D341Med (cell line): ENCODE data around the gene SCGB2B2.
A peak's percentile ranks its signal among the peaks of the same experiment; 100 is the strongest.
"Not testable (repeated sequence)": the region's sequence is repeated elsewhere in the genome, so short reads cannot be mapped to it uniquely, and the experiment has no call there.

Experiments used
- DNase-seq: peaks from one replicate; pipeline ENCODE4 v3.0.0; 2012; ENCODE audit warnings: low spot score

Gene SCGB2B2, protein sequence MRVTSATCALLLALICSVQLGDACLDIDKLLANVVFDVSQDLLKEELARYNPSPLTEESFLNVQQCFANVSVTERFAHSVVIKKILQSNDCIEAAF

DNA sequence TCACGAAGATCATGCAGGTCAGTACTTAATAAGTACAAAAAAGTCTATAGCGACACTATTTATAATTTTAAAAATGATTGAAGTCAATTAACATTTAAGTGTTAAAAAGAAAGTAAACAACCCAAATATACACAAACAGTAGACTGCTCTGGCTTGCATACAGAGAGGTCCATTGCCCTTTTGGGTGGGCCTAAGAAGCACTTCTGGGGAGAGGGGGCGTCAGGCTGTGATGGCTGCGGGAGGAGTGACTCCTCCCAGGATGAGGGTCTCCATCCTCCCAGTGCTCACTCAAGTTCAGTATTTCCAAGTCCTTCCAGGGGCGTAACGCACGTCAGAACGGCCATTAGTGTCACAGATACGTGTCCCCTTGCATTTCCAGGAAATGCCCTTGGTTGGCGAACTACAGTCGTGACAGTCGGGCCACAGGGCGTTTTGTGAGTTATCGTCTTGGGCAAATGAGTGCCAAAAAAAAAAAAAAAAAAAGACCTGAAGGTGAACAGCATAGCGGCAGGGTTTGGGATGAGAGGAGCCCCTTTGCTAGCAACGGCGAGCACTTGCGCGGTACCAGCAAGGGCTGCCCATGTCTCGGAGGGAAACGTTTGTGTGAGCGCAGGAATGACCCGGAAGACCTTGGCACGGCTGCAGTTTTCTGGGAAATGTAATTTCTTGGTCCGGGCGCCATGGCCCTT is at the start of gene SCGB2B2:
SCGB2B2 (minus strand) TSS at position 463 of the 689 bp plus-strand sequence. CDS start 82,596 bp downstream, outside the sequence.
- DNase-seq: peak; percentile 84

DNA sequence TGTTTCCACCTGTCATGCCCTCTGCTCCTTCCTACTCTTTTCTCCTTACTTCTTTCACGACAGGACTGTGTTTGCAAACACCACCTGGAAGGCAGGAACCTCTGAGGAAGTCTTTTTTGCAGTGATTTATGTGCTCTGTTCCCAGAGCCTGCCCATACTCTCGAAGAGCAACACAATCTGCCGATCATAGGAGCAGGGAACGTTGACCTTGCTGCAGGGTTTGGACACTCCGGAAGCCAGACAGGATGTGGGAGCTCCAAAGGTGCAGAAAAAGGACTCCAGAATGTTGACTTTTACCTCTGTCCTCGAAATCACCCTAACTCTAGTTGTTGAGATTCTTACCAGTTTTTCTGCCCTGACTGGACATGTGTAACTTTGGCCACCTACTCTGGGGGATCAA is 48.4 kb upstream of the SCGB2B2 start:
- DNase-seq: no peak

DNA sequence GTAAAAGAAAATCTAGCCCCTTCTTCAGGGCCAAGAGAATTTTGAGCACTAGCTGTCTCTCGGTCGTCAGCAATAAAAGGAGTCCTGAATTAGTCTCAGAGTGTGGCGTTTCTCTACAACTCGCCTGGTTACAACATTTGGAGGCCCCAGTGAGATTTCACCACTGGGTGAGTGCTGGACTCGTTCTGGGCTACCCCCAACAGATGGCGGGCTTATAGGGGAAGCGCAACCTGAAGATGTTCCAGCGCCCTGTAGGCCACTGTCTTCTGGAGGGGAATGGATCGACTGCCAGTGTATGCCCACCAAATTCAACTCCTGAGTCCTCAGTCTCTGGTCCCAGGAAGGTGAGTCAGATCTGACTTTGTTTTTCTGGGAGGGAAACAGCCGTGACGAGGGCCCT is 45.4 kb upstream of the SCGB2B2 start:
- no peak for DNase-seq

DNA sequence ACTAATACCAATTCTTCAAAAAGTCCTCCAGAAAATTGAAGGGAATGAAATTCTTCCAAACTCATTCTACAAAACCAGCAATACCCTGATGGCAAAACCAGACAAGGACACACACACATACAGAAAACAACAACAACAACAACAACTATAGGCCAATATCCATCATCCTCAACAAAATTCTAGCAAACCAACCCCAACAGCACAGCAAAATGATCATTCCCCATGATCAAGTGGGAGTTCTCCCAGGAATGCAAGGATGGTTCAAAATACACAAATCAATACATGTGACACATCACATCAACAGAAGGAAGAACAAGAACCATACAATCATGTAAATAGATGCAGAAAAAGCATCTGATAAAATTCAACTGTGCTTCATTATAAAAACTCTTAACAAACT is 38.4 kb upstream of the SCGB2B2 start:
- DNase-seq: no peak

DNA sequence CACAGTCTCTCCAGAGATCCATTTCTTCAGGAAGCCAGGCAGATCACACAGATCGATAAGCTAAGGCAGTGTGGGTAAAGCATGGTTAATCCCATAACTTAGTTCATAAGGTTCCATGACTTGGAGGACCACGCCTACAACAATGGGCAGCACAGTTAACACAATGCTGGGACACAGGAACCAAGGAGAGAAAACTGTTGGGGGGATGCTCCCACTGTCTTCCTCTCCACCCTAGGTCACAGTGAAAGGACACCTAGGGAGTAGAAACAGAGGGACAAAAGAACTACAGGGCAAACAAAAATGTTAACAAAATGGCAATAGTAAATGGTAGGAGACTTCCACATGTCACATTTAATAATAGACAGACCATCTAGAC is 36.3 kb upstream of the SCGB2B2 start:
- DNase-seq: no peak

DNA sequence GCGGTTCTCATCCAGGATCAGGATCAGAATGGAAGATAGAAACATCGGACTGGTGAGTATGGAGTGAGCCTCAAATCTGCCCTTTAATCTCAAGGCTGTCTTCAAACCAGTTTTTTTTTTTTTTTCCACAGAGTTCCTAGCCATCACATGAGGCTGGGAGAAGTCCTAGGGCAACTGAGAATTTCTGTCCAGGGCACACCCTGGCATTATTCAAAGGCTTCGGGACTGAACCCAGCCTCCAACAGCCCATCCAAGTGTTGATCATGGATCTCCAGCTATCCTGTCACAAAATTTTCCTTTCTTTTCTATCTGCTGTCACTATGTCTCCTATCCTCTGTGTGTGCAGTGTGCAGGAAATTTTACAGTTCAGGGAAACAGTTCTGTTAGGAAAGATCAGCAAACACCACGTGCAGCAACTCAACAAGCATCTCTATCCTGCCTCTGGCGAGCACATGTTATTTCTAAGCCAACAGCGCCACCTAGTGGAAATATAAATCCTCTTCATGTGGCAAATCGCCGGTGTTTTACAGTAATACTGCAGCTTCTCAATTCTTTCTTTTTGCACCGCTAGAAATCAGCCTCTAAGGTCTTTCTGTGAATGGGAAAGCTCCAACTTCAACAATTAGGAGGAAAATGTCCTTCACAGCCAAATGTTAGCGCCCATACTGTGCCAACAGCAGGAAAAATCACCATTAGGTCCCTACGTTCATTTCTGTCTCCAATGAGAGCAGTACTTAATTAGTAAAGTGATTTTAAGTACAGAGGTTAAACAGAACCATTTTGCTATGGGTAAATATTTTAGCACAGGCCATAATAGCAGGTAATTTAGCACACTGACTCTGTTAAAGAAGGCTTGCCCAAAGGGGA is 35.7 kb upstream of the SCGB2B2 start:
- DNase-seq: peak; percentile 75

DNA sequence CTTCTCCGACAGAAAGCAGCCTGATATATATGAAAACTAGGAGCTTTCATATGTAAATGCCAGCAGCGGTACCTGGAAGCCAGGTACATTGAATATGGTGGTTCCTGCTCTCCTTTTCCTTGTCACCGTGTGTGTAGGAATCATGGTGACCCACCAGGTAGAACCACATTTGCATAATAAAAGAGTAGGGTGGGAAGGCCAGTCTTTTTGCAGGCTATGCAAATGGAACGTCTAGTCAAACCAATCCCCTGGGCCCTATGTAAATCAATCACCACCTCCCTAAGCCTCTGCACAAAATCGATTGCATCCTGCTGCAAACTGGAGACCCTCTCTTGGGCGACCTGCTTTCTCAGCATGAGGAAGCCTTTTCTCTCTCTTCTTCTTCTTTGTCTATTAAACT is 34.9 kb upstream of the SCGB2B2 start:
- DNase-seq: no peak

DNA sequence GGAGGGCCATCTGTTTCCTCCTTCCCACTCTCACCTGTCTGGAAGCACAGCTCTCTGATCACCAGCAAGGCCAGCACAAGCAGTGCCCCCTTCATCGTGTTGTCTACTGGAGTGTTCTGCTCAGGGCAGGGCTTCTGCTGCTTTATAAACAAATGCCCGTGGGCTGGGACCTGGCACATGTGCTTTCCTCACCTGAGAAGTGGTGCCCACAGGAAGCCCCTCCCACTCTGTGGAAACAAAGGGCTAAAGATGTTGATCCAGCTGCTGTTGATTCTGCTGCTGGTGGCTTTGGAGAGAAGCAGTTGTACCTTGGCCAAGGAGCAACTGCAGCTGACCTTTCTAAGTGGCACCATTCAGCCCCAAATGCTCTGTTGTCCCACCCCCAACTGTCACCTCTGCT is 30.7 kb upstream of the SCGB2B2 start:
- DNase-seq: no peak

DNA sequence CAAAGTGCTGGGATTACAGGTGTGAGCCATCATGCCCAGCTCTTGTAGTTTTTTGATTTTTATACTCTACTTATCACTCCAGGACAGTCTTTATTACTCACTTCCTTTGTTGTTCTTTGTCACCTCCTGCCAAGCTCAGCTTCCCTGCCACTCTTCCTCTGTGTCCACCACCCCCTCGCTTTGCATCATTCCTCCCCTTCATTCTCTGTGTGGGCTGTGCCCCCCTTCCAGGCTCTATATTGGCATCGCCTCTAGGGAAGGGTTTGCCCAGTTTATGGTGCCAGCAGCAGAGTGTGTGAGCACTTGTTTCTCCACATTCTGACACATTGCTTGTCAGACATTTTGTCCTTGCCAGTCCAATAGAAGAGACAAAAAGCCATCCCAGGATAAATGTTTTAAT is 15.6 kb upstream of the SCGB2B2 start:
- DNase-seq: no peak

DNA sequence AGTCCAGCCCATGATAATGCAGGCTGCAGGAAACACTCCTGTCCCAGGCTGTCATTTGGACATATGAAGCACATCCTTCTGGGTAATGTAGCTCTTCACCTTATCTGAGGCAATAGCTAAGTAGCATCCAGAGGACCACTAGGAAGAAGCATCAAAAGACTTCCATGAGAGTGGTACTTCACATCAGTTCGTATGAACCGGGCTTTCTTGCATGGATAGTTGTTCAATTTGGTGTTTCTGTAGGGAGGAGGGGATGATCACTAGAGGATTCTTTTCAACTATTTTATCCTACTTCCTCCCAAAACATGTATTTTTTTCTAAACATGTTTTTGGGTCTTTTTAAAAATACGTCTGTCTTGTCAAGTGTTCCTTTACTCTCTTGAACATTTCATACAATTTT is 13.4 kb upstream of the SCGB2B2 start:
- DNase-seq: no peak

DNA sequence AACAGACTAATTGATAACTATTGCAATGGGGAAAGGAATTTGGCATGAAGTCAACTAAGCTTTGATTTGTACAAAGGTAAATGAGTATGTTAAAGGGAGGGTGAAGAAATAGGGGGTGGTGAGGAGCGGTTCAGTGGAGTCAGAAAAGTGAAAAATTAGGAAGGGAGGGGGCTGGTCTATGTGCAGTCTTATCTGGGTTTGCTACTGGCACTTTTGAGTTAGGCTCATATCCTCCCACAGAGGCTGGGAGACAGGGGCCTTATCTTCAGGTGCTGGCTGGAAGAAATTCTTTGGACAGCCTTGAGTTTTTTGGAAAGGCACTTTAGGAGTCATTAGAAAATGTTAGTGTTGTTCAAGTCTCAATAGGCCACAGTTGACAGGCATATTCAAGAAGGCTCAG is 11.6 kb upstream of the SCGB2B2 start:
- no peak for DNase-seq

DNA sequence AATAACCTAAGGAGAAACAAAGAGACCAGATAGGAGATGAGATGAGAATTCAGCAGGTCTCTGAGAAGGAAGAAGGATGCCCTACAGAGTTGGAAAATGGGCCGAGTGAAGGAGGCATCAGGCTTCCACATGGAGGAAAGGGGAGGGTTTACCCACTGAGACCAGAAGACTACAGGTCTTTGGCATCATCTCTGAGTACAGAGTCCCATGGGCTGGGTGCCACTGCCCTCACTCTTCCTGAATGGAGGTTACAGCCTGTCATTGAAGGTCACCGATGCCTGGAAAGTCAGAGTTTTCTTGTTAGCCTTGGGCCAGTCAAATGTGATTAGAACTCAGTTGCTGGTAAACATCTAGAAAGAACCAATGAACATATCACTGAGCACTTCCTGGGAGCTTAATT is 10.4 kb upstream of the SCGB2B2 start:
- no peak for DNase-seq

DNA sequence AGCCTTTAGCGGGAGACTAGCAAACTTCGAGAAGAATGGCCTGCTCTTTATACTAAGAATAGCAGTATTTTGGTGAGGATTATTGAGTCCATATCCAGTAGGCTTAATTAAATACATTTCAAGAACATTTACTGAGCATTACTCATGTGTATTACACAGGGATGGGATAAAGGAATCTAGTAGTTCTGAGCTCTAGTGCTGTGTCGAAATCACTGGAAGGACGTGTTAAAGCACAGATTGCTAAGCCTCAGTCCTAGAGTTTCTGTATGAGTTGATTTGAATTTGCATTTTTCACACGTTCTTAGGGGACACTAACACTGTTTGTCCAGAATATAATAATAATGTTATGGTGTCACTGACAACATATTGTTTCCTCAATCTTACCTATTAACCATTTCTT is 9.5 kb upstream of the SCGB2B2 start:
- no peak for DNase-seq

DNA sequence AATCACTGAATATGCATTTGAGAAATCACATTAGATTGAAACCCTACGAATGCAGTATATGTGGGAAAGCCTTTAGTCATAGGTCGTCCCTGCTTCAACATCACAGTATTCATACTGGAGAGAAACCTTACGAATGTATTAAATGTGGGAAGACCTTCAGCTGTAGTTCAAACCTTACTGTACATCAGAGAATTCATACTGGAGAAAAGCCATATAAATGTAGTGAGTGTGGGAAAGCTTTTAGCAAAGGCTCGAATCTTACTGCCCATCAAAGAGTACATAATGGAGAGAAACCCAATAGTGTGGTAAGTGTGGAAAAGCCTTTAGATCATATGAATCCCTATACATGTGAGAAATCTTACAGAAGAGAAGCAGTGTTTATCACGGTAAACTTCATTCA is 8.3 kb upstream of the SCGB2B2 start:
- DNase-seq: not testable (repeated sequence)

DNA sequence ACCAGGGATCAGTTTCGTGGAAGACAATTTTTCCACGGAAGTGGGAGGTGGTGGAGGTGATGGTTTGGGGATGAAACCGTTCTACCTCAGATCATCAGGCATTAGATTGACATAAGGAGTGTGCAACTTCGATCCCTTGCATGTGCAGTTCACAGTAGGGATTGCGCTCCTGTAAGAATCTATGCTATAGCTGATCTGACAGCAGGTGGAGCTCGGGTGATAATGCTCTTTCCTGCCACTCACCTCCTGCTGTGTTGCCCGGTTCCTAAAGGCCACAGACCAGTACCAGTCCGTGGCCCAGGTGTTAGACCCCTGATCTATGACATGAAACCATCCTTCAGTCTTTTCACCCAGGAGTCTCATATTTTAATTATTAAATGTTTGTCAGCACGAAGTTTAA is 4.5 kb upstream of the SCGB2B2 start:
- DNase-seq: no peak

DNA sequence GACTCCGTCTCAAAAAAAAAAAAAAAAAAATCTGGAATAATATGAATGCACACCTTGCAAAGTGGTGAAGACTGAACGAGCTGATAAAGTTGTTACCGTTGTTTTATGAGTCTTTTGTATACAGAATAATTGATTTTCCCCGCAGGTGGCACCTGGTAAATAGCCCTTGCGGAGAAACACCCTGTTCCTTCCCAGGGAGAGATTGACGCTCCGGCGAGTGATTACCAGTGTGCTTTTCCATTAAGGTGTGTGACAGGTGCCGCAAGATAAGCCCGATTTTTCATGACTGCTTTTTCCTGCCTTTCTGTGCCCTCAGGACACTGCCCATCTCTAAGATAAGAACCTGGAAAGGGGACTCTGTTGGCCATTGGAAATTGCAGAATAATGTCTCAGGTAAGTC is 1.5 kb upstream of the SCGB2B2 start:
- no peak for DNase-seq

DNA sequence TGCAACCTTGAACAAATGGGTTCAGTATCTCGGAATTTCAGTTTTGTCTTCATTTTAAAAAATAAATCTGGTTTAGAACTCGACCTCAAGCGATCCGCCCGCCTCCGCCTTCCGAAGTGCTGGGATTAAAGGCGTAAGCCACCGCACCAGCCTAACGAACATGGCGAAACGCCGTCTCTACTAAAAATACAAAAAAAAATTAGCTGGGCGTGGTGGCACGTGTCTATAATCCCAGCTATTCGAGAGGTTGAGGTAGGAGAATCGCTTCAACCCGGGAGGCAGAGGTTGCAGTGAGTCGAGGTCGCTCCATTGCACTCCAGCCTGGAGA is 1.1 kb upstream of the SCGB2B2 start:
- no peak for DNase-seq

DNA sequence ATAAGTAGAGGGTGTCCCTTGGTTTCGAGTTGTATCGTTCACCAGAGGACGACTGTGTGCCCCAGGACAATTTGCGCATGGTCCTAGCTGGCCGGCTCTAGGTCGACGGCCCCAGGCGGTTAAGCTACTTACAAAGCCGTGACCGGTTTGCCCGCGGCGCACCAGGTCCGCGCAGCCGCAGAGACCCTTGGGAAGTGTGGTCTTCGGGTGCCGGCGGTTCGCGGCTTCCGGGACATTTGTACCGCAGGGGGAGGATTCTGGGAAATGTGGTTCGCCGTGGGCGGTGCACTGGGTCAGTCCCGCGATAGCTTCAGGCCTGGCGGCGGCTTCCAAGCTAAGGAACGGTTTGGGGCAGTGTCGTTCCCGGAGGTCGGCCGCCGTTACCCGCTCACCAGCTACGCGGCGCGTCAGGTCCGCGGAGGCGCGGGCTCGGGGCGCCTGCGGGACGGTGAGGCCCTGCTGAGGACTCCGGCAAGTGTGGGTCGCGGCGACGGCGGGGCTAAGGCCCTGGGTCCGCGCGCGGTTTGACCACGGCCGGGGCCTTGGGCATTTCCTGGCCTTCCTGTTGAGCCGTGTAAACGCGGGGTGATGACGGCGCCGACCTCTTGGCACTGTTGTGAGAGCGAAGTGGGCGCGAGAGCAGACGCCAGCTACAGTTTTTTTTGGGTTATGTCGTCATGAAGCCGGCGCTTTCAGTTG is 576 bp upstream of the SCGB2B2 start, which contains the start of gene ZNF302:
ZNF302 (plus strand) TSS at position 293 of the 699 bp plus-strand sequence. CDS start 1,127 bp downstream, outside the sequence.
- DNase-seq: peak; percentile 95

DNA sequence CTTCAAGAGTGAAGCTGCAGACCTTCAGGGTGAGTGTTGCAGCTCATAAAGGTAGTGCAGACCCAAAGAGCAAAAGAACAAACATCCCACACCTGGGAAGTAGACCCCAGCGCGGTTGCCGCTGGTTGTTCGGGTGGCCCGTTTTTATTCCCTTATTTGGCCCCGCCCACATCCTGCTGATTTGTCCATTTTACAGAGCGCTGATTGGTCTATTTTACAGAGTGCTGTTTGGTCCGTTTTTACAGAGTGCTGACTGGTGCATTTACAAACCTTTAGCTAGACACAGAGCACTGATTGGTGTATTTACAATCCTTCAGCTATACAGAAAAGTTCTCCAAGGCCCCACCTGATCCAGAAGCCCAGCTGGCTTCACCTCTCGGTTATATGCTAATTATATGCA is 1.0 kb downstream of the SCGB2B2 start:
- DNase-seq: no peak

DNA sequence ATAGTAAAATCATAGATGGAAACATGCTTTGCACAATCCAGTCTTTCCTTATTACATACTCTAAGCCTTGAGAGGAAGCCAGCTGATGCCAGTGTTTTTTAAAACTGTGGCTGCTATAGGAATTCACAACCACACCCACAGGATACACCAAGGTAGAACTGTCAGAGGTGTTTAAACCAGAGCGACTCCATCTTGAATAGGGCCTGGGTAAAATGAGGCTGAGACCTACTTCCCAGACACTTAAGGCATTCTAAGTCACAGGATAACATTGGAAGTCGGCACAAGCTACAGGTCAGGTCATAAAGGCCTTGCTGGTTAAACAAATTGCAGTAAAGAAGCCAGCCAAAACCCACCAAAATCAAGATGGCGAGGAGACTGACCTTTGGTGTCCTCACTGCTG is 1.7 kb downstream of the SCGB2B2 start:
- DNase-seq: no peak

DNA sequence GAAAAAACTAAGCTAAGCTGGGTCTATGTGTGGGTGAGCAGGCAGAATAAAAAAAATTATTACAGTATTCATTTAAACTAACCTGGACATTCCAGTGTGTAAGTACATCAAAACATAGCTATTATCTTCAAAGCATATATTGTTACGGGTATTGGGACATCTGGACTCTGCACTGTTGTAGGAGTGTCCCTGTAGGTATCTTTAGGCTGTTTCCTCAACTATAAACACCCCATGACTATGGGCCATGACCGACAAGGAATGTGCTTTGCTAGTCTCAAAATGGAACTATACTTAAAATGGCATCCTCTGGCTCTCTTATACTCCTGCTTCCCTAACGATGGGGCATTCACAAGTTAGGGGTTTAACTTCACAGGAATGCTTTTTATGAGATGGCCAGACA is 3.4 kb downstream of the SCGB2B2 start:
- no peak for DNase-seq

DNA sequence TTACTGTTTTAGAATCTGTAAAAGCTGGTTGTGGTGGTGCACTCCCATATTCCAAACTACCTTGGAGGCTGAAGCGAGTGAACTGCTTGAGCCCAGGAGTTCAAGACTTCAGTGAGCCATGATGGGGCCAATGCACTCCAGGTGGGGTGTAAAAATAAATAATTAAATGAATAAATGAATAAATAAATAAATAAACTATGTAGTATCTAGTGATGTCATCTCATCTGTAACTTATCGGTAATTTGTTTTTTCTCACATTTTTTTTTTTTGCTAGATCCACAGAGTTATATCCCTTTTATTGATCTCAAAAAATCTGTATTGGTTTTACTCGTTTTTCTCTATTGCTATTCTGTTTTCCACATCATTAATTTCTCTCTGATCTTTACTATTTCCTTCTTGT is 5.0 kb downstream of the SCGB2B2 start:
- no peak for DNase-seq

DNA sequence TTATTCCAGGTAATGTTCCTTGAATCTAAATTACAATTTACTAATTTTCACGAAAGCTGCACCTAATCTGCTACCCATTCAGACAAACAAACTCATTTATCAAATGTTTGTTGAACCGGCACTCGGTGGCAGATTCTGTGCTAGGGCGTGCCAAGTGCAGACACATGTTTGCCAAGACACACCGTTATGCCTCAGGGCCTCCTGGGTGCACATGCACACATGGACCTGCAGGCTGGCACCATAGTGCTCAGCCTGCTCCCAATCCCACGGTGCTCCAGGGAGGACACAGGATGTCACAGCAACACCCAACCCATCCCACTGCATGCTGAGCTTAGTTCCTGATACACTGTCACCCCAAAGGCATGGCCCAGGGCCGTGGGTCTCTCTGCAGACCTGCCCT is 7.7 kb downstream of the SCGB2B2 start:
- no peak for DNase-seq
